COR-L47 (cell line): Measurements from ENCODE around the gene FOSL1.

Experiments used
- DNase-seq: peaks from one replicate; lab custom pipeline; 2025; lab: John Stamatoyannopoulos, UW

The FOSL1 gene

GRCh38 chr11:65882120-65883057, 17.8 kb downstream of the FOSL1 start:
- DNase-seq, result no peak

GRCh38 chr11:65880844-65881421, 19.3 kb downstream of the FOSL1 start:
- no peak for DNase-seq

GRCh38 chr11:65880027-65880426, 20.2 kb downstream of the FOSL1 start:
- DNase-seq, result no peak

- no peak for DNase-seq
Measured at GRCh38 chr11:65879617-65880016, 20.6 kb downstream of the FOSL1 start, which contains the start of gene CTSW. Gene CTSW (plus strand): TSS chr11:65879837. CDS start chr11:65879855, 18 bp downstream.

GRCh38 chr11:65873318-65874156, 26.7 kb downstream of the FOSL1 start:
- DNase-seq, result peak; percentile 86

GRCh38 chr11:65872586-65873317, 27.4 kb downstream of the FOSL1 start, which contains the start of gene EFEMP2:
Gene EFEMP2 (minus strand): TSS chr11:65872800. CDS start chr11:65872354, 446 bp downstream.
- DNase-seq, result no peak

GRCh38 chr11:65871811-65872548, 28.2 kb downstream of the FOSL1 start:
- DNase-seq, result no peak

GRCh38 chr11:65870706-65871681, 29.2 kb downstream of the FOSL1 start:
- DNase-seq, result peak; percentile 66

- no peak for DNase-seq
Measured at GRCh38 chr11:65870307-65870658, 29.9 kb downstream of the FOSL1 start.

- no peak for DNase-seq
Measured at GRCh38 chr11:65869643-65870306, 30.4 kb downstream of the FOSL1 start.

GRCh38 chr11:65868907-65869306, 31.3 kb downstream of the FOSL1 start:
- no peak for DNase-seq

- no peak for DNase-seq
Measured at GRCh38 chr11:65868076-65868667, 32.0 kb downstream of the FOSL1 start.

- no peak for DNase-seq
Measured at GRCh38 chr11:65867284-65868071, 32.7 kb downstream of the FOSL1 start.

- no peak for DNase-seq
Measured at GRCh38 chr11:65866509-65867283, 33.5 kb downstream of the FOSL1 start.

- DNase-seq, result no peak
Measured at GRCh38 chr11:65865550-65866172, 34.5 kb downstream of the FOSL1 start.

- DNase-seq, result no peak
Measured at GRCh38 chr11:65864706-65865471, 35.3 kb downstream of the FOSL1 start.
